HG03097 (cell line): Measurements from ENCODE around the gene ABCA6.
"Not testable (repeated sequence)": the region's sequence is repeated elsewhere in the genome, so short reads cannot be mapped to it uniquely, and the experiment has no call there.

ENCODE experiments used
- ATAC-seq: cut with Tn5 transposase; IDR thresholded peaks from one replicate; pipeline ENCODE4 v1.9.1; 2021; ENCODE audit not compliant: unreplicated experiment, low FRiP score

ABCA6 gene

DNA sequence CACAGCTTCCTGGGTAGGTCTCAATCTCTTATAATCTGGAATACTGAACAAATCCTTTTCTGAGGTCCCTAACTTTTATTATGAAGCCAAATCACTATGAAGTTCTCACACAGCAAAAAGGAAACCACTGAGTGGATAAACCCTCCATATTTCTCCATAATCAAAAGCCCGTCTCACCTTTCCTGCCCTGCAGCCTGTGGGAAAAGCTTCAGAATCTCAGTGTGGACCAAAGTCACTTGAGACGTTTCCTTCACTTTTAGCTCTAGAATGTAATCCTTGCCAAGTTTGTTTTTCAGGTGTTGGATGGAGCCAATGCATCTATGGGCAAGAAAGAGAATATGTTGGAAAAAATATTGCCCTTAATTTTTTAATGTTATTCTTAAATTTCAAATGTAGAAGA is 59.0 kb downstream of the ABCA6 start:
- no peak for ATAC-seq

DNA sequence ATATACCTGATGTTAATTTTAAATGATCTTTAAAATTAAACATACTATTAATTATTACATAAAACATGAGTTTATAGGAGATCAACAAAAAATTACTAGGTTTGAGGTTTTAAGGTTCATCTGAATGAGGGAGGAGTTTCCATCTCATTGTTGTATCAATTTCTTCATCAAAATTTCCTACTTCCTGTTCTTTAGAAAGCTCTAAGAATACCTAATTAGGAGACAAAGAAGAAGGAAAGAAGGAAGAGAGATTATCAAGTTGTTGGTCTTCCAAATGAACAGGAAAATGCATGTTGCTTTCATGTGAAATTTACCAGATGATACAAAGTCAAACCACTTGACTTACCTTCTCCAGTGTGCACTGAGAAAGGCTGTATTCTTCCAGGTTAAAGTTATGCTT is 62.8 kb downstream of the ABCA6 start:
- no peak for ATAC-seq

DNA sequence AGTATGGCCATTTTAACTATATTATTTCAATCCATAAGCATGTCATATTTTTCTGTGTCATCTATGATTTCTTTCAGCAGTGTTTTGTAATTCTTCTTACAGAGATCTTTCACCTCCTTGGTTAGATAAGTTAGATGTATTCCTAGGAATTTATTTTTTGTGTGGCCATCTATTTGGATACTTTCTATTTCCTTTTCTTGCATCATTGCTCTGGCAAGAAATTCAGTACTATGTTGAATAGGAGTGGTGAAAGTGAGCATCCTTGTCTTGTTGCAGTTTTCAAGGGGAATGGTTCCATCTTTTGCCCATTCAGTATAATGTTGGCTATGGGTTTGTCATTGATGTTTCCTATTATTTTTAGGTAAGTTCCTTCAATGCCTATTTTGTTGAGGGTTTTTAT is 65.9 kb downstream of the ABCA6 start:
- ATAC-seq: no peak

DNA sequence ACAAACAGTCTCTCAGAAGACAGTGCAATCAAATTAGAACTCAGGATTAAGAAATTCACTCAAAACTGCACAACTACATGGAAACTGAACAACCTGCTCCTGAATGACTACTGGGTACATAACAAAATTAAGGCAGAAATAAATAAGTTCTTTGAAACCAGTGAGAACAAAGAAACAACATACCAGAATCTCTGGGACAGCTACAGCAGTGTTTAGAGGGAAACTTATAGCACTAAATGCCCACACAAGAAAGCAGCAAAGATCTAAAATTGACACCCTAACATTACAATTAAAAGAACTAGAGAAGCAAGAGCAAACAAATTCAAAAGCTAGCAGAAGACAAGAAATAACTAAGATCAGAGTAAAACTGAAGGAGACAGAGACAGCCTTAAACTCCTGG is 68.3 kb downstream of the ABCA6 start:
- ATAC-seq: not testable (repeated sequence)

DNA sequence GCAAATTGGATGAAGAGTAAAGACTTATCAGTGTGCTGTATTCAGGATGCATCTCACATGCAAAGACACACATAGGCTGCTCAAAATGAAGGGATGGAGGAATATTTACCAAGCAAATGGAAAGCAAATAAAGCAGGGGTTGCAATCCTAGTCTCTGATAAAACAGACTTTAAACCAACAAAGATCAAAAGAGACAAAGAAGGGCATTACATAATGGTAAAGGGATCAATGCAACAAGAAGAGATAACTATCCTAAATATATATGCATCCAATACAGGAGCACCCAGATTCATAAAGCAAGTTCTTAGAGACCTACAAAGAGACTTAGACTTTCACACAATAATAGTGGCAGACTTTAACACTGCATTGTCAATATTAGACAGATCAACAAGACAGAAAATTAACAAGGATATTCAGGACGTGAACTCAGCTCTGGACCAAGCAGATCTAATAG is 68.9 kb downstream of the ABCA6 start:
- ATAC-seq: not testable (repeated sequence)

DNA sequence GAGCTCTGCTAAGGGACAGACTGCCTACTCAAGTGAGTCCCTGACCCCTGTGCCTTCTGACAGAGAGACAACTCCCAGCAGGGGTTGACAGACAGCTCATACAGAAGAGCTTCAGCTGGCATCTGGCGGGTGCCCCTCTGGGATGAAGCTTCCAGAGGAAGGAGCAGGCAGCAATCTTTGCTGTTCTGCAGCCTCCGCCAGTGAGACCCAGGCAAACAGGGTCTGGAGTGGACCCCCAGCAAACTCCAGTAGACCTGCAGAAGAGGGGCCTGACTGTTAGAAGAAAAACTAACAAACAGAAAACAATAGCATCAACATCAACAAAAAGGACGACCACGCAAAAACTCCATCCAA is 70.5 kb downstream of the ABCA6 start:
- ATAC-seq: not testable (repeated sequence)

DNA sequence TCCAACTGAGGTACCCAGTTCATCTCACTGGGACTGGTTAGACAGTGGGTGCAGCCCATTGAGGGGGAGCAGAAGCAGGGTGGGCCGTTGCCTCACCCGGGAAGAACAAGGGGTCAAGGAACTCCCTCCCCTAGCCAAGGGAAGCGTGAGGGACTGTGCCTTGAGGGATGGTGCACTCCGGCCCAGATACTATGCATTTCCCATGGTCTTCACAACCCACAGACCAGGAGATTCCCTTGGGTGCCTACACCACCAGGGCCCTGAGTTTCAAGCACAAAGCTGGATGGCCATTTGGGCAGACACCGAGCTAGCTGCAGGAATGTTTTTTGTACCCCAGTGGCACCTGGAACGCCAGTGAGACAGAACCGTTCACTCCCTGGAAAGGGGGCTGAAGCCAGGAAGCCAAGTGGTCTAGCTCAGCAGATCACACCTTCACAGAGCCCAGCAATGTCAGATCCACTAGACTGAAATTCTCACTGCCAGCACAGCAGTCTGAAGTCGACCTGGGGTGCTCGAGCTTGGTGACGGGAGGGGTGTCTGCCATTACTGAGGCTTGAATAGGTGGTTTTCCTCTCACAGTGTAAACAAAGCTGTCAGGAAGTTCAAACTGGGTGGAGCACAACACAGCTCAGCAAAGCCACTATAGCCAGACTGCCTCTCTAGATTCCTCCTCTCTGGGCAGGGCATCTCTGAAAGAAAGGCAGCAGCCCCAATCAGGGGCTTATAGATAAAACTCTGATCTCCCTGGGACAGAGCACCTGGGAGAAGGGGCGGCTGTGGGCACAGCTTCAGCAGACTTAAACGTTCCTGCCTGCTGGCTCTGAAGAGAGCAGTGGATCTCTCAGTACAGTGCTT is 71.1 kb downstream of the ABCA6 start:
- ATAC-seq: not testable (repeated sequence)

DNA sequence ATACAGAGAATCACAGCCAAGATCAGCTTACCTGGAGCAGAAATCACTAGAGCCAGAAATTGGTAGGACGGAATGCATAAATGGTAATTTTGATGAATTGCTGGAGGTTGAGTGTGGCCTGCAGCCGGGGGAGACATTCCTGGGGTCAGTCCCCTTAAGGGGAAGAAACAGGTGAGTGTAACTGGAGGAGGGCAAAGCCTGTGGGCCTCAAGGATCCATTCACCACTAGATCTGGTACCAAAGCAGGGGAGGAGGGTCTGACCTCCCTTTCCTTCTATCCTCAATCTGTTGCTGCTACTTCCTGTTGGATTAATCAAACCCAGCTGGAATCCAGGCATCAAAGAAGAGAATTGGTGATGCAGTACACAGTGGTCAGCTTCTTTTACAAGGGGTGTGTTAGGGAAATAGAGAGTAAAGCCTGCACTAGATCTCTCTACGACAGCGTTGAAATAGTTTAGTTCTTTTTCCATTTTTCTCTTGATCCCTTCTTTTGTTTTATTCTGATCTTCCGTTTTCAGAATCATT is 72.4 kb downstream of the ABCA6 start:
- no peak for ATAC-seq

DNA sequence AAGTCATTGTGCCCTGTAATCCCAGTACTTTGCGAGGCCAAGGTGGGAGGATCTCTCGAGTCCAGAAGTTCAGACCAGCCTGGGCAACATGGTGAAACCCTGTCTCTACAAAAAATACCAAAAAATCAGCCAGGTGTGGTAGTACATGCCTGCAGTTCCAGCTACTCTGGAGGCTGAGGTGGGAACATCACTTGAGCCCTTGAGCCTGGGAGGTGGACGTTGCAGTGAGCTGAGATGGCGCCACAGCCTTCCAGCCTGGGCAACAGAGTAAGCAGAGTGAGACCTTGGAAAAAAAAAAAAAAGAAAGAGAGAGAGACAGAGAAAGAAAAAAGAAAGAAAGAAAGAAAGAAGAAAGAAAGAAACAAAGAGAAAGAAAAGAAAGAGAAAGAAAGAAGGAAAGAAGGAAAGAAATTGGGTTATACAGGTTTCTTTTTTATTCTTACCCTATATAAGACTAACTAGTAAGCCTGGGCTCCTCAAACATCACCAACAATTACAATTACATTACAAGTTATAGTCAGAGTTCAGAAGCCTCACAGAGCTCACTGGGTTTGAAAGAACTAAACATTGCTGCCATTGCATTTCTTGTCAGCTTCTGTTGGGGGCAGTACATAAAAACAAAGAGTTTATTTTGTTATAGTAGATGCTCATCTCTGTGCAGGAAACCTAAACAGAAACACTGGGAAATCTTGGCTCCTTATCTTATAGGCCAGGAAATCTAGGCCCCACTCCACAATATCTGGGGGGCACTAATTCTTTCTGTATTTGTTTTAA is 74.2 kb downstream of the ABCA6 start:
- no peak for ATAC-seq

DNA sequence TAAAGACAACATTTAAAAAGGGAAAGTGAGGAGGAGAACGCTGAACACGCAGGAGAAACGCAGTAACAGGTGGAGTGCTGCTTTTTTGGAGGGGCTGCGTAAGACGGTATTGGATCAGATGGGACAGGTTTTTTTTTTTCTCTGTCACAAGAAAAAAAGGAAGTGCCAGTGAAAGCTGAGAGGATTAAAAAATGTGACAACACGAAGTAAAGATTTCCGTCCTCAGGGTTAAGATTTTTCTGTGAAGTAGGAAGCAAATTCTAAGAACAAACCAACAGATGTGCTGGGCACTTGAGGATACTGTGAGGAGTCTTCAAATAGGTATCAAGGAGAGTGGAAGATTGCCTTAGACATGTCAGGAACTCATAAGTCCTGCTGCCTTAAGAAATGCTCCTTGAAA is 75.2 kb downstream of the ABCA6 start:
- ATAC-seq: no peak

DNA sequence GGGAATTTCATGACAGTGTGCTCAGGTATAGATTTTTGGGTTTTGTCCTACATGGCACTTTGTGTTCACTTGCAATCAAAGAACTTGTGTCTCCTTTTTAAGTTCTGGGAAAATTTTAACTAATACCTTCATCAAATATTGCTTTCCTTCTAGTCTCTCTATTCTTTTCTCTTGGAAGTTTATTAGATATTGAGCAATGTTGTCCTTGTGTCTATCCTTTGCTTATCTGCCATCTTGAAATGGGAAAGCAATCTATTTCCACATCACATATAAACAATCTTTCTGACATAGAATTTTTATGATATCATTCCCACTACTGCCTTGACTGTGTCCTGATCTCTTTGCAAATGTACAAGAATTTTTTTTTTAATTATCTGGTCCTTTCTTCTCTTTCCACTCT is 76.6 kb downstream of the ABCA6 start:
- ATAC-seq: no peak

DNA sequence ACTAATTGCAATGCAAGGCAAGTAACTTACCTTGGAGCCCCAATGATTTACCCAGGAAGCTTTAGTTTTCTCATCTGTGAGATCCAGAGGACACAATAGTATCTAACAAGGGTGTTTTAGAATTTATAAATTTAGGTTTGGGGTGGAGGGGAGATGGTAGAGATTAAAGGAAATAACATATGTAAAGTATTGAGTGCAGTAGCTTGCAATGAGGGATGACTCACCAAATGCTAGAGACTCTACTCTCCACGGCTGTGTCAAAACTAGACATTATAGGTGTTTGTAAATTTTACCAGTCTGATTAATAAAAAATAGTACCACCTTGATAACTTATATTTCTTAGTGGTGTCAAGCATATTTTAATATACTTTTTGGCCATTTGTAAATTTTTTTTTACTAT is 77.2 kb downstream of the ABCA6 start:
- ATAC-seq: no peak

DNA sequence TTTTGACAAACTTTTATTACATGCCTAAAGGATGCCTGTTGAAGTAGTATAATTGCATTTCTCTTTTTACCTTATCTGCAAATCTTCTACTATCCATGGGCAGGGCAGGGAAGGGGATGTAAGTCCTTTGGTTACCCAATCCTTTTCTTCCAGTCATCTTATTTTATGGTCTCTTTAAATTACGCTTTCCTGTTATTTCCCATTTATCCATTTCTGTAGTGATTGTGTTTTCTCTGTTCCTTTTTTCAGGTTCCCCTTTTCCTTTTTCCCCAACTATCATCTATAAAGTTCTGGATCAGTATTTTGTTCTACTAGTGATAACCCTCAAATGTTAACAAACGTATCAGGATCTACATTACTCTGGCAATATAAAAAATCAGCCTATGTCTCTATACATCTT is 77.7 kb downstream of the ABCA6 start:
- ATAC-seq: no peak

DNA sequence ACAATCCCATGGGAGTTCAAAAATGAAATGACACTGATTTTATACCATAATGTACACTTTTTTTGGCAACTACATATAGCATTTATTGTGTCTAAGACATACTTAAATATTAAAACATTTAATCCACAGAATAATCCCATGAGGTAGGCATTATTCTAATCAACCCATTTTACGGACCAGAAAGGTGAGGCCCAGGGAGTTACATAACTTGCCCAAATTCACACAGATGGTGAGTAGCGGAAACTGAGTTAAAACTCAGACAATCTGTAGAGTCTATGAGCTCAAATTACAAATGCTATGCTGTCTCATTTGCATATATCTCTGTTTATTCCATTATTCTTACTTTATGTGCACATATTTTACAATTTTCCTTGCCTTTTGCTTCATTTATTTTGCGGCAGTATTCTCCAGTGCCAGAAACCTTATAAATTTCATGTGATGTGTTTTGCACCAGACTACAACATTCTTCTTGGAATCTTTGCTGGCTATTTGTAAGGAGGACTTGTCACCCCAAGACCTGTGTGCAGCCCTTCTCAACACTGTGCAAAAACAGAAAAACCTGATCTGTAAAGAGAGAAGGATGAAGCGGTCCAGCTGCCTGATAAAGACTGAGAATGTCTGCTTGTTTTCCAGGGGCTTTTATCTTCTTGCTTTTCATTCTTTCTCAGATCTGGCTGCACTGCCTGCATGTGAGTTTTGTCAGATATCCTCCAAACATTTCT is 78.7 kb downstream of the ABCA6 start:
- no peak for ATAC-seq

DNA sequence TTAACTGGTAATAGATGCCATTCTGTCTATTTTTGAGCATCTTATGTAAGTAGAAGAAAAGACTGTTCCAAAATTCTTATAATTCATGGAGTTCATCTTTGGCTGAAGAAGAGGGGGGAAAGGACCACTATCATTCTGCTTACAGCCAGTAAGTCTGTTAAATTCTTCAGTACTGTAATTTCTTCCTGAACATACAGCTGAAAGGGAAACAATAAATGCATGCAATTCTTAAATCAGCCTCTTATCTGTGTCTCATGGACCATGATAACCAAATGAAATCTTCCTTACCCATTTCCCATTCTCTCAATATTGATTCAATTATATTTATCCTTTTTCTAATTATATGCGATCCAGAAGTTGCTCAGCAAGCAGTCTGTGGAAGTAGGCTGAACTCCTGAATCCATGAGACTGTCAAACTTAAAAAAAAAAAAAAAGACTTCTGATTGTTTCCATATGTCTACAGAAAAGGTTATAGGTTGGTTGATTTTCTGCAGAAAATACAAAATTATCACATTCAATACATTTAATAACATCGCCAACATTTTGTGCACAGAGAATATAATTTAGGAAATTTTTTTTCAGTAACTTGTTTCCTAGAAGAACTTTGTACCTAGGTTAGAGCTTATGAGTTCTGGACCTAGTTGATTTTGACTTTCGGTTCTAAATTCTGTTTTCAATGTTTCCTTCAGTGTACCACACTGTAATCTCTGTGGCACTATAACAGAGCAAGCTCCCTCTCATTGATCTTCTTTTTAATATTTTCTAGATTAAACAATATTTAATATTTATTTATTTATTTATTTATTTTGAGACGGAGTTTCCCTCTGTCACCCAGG is 79.8 kb downstream of the ABCA6 start:
- ATAC-seq: no peak

DNA sequence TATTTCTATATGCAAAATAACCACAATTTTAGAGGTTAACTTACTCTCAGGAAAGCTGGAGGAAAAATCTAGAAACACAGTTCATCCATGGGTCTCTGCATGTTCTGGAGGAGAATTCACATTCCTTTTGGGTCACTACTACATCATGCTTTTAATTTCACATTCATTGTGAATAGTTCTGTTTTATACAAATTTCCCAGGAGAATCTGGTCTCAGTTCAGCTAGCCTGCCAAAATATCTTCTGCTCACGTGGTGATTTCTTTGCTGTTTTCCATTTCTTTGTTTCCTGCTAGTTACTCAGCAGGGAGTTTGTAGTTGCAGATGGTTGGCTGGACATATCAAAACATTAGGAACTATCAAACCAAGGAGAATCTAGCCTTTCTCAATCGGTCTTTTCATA is 80.9 kb downstream of the ABCA6 start, which contains the start of gene ABCA9:
Gene ABCA9 (minus strand): TSS at position 106 of the 400 bp plus-strand sequence. CDS start 9,801 bp downstream, outside the sequence.
- ATAC-seq: no peak

DNA sequence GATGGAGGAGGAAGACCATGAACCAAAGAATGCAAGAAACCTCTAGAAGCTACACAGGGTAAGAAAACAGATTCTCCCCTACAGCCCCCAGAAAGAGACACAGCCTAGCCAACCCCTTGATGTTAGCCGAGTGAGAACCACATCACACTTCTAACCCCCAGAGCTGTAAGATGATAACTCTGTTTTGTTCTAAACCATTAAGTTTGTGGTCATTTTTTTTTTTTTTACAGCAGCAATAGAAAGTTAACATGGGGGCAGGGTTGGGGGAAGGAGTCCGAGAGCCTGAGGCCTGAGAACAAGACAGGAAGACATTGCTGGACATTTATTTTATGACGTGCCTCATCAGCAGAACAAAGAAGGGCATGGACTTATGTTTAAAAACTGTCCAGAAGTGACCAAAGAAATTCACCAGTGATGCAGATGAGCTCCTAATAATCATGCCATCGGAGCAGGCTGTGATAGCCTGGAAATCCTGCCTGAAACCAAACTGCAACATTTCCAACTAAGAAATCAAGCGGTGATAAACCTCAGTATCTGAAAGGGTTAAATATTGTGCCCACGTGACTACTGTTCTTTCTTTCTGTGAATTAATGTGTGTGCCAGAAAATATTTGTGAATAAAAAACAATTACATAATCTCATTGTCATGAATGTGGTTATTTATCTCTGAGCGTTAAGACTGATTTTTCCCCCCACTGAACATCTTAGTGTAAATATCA is 82.1 kb downstream of the ABCA6 start:
- ATAC-seq: no peak

DNA sequence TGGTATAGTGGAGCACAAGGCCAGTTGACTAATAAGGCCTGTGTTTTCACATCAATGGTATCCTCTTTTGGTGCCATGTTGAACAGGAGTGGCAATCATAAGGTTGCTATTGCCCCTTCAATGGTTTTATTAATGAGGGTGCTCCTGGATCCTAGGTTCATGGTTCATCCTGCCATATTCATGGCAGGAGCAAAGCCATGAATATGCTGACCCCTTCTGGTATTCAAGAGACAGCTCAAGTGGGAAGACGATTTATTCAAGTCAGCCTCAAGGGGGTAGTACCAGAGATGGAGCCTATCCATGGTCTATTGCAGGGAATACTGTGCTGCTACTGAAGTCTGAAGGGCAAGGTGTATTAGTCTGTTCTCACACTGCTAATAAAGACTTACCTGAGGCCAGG is 83.5 kb downstream of the ABCA6 start:
- no peak for ATAC-seq

DNA sequence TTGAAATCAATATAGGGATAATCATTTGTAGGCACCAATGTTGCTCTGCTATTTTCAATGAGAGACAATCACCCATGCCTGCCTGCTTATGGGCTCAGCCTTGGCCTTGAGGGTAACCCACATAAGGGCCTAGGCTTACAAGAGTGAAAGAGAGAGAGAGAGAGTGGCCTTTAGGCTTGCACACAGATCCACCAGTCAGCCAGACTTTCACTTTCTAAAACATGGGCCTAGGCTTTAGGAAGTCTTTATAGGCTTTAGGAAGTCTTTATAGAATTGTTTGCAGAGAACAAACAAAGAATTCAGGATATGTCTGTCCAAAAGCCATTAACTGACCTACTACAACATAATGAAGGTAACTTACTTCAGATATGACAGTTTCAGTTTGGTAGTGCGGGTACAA is 84.4 kb downstream of the ABCA6 start:
- no peak for ATAC-seq
